Measurements from ENCODE around the gene ABCC1.
"Not testable (repeated sequence)": the region's sequence is repeated elsewhere in the genome, so short reads cannot be mapped to it uniquely, and the experiment has no call there.

ABCC1 gene

DNA sequence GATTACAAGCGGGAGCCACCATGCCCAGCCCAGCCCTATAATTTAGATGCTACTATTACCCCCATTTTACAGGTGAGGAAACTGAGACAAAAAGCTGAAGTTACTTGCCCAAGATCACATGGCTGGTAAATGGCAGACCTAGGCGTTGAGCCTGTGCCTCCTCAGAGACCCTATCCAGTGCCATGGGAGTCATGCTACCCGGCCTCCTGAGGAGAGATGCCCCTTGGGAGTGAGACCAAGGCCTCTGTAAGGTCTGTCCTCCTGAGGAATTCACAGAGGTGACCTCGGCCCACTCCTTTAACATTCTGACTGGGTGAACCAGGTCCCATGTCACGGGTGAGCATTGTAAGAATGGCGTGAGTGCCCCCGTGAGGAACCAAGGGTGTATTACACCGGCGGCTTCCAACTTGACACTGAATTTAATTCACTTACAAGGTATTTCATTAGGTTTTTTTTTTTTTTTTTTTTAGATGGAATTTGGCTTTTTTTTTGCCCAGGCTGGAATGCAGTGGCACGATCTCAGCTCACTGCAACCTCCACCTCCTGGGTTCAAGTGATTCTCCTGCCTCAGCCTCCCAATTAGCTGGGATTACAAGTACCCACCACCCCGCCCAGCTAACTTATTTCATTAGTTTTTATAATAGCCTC lies 178.2 kb downstream of the ABCC1 start:
- DNase-seq (ENCODE audit: insufficient read length, low spot score) (peak; percentile 90), FAIRE-seq (no peak)

DNA sequence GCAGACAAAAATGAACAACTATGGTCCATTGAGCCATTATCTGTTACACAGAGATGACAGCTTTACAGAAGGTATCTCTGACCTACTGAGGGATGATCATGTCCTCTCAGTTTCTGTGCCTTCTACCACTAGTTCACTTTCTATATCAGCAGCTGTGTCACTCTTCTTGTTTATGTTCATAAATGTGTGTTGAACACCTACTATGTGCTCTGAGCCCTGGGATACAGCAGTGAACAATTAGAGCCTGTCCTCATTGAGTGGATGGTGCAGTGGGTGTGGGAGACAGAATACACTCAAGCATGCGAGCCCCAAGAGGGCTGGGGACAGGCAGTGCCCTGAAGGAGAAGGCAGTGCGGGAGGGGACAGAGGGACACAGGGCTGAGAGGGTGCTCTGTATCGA lies 181.8 kb downstream of the ABCC1 start:
- FAIRE-seq (no peak), DNase-seq (ENCODE audit: insufficient read length, low spot score) (no peak)

DNA sequence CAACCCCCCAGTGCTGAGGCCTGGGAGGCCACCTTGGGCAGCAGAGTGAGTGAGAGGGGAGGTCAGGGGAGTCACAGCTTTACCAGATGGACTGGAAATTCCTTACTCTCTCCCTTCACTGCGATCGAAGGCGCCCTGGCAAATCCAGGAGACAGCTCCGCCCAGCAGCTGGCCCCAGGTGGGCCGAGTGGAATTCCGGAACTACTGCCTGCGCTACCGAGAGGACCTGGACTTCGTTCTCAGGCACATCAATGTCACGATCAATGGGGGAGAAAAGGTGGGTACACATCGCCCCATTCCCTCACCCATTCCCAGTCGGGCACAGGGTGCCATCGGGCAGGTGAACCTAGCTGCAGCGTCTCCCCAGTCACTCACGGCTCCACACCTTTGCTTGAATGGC lies 182.2 kb downstream of the ABCC1 start:
- DNase-seq (ENCODE audit: insufficient read length, low spot score): no peak
- FAIRE-seq: no peak

DNA sequence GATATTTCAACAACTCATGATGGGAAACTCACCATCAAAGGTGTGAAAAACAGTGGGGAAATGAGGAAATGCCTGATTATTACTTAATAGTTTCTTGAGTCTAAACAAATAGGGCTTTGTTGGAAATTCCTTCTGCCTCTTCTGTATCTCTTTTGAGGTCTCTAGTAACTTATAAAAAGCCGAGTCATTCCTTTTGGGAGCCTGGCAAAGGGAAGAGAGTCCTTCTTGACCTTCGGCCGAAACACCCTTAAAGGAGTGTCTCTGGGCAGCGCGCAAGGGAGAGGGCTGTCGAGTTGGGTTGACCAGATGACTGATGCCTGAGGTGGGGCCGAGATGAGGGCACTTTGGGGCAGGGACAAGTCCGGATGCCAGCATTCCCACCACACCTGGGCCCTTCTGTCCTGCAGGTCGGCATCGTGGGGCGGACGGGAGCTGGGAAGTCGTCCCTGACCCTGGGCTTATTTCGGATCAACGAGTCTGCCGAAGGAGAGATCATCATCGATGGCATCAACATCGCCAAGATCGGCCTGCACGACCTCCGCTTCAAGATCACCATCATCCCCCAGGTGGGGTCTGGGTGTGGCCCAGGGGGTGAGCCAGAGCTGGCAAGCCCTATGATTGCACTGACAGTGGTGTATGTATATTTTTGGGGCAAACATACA lies 184.7 kb downstream of the ABCC1 start:
- no peak for DNase-seq (ENCODE audit: insufficient read length, low spot score)
- FAIRE-seq: no peak

DNA sequence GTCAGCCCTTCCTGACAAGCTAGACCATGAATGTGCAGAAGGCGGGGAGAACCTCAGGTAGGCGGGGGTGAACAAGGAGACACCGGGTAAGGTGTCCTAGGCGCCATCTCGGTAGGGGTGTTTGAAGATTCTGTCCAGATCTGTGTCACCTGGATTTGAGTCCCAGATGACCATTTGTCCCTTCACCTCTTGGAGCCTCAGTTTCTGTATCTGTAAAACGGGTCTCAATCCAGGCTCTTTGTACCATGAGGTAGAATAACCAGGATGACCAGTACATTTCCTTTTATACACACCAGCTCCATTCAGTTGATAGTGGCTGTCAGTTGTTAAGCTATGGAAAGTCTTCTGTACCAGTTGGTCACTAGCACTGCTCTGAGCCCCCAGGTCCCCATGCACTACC lies 187.2 kb downstream of the ABCC1 start:
- FAIRE-seq: no peak
- DNase-seq (ENCODE audit: insufficient read length, low spot score): no peak

DNA sequence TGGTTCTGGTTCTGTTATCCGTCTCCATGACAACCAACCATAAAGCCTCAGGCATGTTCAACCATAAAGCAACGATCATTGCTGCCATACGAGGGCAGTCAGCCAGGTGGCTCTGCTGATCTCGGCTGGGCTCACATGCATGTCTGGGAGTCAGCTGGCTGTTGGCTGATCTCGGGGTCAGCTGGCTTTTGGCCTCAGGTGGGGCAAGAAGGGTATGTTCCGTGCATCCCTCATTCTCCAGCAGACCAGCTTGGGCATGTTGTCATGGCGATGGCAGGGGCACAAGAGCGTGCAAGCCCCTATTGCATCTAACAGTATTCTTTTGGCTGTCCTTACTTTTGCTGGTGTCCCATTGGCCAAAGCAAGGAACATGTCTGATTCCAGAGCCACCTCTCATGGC lies 187.7 kb downstream of the ABCC1 start:
- FAIRE-seq (no peak), DNase-seq (ENCODE audit: insufficient read length, low spot score) (no peak)

DNA sequence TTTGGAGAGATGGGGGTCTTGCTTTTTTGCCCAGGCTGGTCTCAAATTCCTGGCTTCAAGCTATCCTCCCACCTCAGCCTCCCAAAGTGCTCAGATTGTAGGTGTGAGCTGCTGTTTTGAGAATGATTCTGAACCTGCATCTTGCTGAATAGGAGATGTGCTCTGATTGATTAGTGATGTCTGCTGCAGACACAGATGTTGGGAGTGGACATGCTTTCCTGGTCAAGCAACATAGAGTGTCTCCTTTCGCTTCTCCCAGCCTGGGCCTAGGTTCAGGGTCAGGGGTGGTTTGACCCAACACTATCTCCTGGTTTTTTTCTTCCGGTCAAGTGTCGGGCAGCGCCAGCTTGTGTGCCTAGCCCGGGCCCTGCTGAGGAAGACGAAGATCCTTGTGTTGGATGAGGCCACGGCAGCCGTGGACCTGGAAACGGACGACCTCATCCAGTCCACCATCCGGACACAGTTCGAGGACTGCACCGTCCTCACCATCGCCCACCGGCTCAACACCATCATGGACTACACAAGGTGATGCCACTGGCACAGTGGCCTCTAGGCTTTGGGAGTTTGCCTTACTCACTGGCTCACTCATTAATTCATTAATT lies 188.7 kb downstream of the ABCC1 start:
- DNase-seq (ENCODE audit: insufficient read length, low spot score): no peak
- FAIRE-seq: no peak

DNA sequence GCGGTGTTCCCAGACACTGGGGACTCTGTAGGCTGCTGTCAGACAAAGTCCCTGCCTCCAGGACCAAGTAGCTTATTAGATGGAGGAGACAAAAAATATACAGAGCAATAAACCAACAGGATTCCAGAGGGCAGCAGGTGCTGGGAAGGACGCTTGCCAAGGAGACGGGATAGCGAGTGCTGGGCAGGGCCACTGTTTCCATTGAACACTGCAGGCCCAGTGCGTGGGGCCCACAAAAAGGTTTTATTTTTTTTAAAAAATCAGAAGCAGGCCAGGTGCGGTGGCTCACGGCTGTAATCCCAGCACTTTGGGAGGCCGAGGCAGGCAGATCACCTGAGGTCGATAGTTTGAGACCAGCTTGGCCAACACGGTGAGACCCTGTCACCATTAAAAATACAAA lies 189.6 kb downstream of the ABCC1 start:
- FAIRE-seq (no peak), DNase-seq (ENCODE audit: insufficient read length, low spot score) (no peak)

DNA sequence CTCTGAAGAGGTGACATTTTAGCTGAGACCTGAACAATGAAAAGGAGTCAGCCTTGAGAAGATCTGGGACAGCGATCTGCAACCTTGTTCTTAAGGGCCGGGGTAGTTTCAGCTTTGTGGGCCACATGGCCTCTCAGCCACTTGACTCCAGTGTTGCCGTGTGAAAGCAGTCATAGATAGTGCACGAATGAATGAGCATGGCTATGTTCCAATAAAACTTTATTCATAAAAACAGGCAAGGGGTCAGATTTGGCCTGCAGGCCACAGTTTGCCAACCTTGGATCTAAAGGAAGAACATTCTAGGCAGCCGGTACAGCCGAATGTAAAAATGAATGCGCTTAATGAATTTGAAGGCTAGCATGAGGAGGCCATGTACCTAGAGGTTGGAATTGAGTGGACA lies 190.4 kb downstream of the ABCC1 start:
- DNase-seq (ENCODE audit: insufficient read length, low spot score) (no peak), FAIRE-seq (no peak)

DNA sequence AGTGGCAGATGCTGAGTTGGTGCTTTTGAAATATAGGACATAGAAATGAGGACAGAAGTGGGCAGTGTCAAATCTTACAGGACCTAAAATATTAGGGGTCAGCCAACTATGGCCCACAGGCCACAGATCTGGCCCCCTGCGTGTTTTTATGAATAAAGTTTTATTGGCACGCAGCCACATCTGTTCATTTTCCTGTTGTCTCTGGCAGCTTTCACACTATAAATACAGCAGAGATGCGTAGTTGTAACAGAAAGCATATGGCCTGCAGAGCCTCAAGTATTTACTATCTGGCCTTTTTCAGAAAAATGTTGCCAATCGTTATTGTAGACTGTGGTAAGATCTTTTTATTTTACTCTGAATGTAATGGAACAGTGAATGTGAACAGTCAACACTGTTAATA lies 191.1 kb downstream of the ABCC1 start:
- no peak for DNase-seq (ENCODE audit: insufficient read length, low spot score)
- no peak for FAIRE-seq

DNA sequence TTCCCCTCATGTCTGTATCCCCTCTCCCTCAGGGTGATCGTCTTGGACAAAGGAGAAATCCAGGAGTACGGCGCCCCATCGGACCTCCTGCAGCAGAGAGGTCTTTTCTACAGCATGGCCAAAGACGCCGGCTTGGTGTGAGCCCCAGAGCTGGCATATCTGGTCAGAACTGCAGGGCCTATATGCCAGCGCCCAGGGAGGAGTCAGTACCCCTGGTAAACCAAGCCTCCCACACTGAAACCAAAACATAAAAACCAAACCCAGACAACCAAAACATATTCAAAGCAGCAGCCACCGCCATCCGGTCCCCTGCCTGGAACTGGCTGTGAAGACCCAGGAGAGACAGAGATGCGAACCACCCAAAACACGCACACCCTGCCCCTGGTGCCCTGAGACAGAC lies 191.7 kb downstream of the ABCC1 start:
- FAIRE-seq: no peak
- no peak for DNase-seq (ENCODE audit: insufficient read length, low spot score)

DNA sequence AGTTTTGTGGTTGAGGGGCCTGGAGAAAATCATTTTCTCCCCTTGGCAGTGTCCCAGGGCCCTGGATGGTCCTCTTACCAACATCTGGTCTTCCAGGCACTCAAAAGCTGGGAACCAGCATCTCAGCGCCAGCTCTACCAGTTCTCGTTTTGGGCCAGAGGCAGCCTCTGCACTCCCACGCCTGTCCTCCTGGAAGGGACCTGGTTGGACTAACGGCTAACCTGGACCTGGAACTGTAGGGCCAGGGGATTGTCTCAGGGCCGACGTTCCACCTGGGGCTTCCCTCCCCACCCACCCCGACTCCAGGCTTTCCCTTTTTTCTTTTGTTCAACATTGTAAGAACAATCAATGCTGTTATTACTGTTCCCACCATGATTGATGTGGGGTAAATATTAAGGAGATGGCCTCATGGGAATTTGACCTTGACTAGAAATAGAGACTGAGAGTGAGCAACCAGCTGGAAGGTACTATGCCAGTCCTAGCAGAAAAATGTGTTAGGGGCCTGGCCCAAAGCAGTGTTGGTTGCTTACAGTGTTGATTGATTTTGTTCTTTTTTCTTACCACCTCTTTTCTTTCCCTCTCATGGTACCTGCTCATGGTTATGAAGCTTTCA lies 192.5 kb downstream of the ABCC1 start:
- FAIRE-seq (no peak), DNase-seq (ENCODE audit: insufficient read length, low spot score) (no peak)

DNA sequence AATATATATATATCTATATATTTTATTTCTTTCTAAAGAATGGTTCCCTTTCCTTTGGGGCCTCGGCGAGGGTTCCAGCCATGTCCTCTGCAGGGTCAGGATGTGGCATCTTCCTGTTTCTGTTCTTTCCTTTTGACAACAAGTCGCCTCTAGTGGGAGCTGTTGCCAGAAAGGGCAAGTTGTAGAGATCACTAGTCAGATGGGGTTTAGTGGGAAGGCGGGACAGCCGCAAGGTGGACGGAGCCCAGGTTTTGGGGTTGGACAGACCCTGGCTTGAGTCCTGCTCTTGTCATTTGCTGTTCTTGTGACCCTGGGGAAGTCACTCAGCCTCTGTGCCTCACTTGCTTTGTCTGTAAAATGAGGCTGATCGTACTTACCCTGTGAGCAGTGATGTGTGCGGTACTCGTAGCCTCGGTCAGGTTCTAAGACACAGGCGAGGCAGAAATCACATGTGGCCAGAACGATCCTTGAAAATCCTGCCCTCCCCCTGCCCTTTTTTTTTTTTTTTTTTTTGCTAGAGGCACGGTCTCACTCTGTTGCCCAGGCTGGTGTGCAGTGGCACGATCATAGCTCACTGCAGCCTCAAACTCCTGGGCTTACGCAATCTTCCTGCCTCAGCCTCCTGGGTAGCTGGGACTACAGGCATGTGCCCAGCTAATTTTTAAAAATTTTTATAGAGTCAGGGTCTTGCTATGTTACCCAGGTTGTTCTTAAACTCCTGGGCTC lies 193.8 kb downstream of the ABCC1 start:
- FAIRE-seq: no peak
- peak; percentile 44 for DNase-seq (ENCODE audit: insufficient read length, low spot score)

DNA sequence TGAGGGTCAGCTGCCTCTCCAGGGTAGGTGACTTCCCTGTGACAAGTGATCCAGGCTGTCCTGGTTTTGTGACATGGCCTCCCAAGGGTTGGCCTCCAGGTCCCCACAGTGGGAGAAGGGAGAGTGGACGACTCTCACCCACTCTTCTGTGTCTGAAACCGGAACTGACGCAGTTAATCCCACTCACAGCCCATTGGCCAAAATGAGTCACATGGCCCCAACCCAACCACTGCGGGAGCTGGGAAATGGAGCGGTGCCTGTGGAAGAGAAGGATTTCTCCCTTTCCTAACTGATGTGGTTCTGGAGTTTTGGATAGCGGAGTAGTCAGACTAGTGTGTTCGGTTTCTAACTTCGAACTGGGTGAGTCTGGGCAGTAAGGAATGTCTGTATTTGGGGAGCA lies 194.5 kb downstream of the ABCC1 start:
- DNase-seq (ENCODE audit: insufficient read length, low spot score) (no peak), FAIRE-seq (no peak)

DNA sequence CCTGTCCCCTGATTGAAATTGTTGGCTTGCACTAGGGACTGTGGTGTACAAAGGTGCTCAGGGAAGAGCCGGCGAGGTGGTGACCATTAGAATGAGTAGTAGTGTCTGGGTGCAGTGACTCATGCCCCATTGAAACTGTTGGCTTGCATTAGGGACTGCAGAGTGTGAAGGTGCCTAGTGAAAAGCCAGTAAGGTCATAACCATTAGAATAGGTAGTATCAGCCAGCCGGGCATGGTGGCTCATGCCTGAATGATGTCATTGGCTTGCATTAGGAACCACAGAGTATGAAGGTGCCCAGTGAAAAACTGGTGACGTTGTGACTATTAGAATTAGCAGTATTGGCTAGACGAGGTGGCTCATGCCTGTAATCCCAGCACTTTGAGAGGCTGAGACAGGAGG lies 195.0 kb downstream of the ABCC1 start:
- FAIRE-seq: no peak
- DNase-seq (ENCODE audit: insufficient read length, low spot score): no peak

DNA sequence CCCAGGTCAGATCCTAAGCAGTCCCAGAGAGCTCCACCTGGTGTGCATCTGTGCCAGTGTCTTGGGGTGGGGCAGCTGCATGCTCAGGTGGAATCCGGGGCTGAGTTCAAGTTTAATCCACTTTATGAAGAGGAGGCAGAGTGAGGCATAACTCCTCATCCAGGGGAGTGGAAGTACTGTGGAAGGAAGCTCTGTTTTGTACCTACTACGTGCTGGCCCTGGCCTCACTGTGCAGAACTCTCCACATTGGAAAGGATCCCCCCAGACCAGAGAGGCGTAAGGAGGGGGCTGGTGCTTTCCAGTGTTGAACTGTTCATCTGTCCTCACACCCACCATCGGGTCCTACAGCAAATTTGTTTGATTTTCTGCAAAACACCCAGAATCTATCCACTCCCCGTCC lies 195.9 kb downstream of the ABCC1 start:
- FAIRE-seq (no peak), DNase-seq (ENCODE audit: insufficient read length, low spot score) (no peak)

DNA sequence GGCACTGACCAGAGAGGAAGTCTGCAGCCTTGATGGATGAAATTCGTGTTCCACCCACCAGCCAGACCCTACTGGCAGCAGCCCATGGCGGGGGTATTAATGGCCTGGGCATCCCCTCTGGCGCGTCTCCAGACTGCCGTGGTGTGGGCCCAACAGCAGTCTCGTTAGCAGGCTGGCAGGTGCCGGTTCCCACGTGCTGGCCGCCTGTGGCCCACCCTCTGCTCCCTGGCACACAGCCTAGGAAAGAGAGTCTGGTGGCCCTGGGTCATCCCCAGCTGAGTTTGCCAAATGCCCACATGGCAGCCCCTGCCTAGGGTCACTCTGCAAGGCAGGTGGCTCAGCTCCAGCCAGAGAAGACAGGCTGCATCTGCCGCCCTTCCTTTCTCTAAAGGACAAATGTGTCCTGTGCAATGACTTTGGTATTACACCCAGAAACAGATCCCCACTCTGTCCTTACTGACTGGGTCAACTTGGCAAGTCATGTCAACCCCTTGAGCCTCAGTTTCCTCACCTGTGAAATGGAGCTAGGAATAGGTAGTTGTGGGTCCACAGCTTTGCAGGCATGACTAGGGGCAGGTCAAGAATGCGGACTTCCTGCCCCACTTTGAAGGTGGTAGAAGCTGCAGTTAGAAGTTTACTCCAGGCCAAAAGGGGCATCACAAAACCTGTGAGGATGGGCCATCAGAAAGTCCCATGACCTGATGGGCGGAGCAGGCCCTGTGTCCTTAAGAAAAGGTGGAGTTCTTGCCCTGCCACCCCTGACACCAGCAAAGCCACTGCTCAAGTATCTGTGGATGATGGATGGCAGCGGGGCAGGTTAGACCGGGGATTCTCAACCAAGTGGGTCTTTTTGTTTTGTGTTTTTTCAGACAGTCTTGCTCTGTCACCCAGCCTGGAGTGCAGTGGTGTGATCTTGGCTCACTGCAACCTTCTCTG lies 197.2 kb downstream of the ABCC1 start:
- DNase-seq (ENCODE audit: insufficient read length, low spot score) (no peak), FAIRE-seq (no peak)

DNA sequence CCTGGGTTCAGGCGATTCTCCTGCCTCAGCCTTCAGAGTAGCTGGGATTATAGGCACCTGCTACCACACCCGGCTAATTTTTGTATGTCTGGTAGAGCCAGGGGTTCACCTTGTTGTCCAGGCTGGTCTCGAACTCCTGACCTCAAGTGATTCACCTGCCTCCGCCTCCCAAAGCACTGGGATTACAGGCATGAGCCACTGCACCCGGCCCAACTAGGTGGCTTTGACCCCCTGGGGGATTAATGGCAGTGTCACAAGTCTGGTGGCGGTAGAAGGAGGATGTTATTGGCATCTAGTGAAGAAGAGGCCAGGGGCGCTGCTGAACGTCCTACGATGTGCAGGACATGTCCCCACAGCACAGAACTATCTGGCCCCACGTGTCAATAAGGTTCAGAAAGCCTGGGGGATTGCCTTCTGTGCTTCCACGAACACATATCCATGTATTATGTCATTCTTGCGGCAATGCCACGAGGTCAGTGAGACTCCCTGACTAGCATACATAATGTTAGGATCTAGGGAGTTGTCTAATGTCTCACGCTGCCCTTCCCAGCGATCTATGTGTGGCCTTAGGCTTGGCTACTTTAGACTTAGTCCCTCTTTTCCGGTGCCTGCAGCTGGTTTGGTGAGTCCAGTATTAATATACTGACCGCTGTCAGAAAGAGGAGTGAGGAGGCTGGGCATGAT lies 198.0 kb downstream of the ABCC1 start:
- no peak for FAIRE-seq
- DNase-seq (ENCODE audit: insufficient read length, low spot score): no peak

DNA sequence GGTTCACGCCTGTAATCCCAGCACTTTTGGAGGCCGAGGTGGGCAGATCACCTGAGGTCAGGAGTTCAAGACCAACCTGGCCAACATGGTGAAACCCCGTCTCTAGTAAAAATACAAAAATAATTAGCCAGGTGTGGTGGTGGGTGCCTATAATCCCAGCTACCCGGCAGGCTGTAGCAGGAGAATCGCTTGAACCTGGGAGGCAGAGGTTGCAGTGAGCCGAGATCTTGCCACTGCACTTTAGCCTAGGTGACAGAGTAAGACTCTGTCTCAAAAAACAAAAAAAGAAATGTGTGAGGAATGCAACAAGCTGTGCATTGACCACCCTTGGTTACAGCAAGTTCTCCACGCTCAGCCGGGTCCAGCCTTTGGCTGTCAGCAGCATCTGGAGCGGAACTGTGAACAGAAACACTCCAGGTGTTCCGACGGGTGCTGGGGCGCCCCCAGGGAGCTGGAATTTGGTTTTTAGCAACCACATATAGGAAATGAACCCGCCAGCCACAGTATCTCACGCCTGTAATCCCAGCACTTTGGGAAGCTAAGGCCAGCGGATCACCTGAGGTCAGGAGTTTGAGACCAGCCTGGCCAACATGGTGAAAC lies 198.7 kb downstream of the ABCC1 start:
- not testable (repeated sequence) for FAIRE-seq; DNase-seq (ENCODE audit: insufficient read length, low spot score)
